GM08714 (cell line): Measurements from ENCODE around the gene TIMM21.
A peak's percentile ranks its signal among the peaks of the same experiment; 100 is the strongest.

Experiments used
- H3K4me3 ChIP-seq: fragments of 200-500 bp; sonication (Bioruptor generic); 2 replicates; pipeline ENCODE4 v1.5.1; 2014; ENCODE audit warnings: mild to moderate bottlenecking, low read length, inconsistent platforms
- ZNF274 ChIP-seq: IDR thresholded peaks from 2 replicates; pipeline ENCODE4 v1.6.1; 2012; ENCODE audit warnings: mild to moderate bottlenecking, low read depth, low read length

Gene TIMM21

DNA sequence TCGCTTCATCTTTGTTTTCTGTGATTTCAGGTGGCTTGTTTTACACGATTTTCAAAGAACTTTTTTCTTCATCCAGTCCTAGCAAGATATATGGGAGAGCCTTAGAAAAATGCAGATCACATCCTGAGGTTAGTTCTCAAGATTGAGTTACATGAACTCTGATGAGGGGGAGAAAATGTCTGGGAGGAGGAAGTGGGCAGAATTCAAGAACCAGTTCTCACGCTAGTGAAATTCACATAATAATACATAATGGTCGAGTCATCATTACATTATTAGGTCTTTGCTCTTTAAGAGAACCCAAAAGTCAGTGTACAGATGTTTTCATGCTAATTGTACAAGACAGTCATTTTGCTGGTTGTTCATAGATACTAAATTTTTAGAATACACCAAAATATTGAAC lies 7.0 kb downstream of the TIMM21 start:
- no peak for TF ChIP-seq ZNF274
- no peak overlapping the region for H3K4me3 ChIP-seq

GRCh38 chr18:74163019-74163660 lies 14.8 kb downstream of the TIMM21 start:
- TF ChIP-seq ZNF274, result no peak
- H3K4me3 ChIP-seq, result no peak overlapping the region

DNA sequence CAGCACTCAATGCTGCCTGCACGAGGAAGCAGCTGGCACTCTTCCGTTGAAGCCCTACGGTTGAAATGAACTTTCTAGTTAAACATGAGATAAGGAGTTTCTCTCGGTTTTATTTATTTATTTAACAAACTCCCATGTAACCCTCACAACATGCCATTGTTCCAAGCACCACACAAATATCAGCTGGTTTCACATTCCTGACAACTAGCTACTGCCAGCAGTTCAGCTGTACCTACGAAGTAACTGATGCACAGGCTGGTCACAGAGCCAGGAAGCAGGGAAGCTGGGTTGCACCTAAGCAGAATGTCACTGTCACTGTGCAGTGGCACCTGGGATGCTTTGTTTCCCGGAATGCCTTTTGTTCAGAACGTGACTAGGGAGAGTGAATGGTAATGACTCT lies 18.1 kb downstream of the TIMM21 start:
- no peak for TF ChIP-seq ZNF274
- H3K4me3 ChIP-seq, result no peak overlapping the region

DNA sequence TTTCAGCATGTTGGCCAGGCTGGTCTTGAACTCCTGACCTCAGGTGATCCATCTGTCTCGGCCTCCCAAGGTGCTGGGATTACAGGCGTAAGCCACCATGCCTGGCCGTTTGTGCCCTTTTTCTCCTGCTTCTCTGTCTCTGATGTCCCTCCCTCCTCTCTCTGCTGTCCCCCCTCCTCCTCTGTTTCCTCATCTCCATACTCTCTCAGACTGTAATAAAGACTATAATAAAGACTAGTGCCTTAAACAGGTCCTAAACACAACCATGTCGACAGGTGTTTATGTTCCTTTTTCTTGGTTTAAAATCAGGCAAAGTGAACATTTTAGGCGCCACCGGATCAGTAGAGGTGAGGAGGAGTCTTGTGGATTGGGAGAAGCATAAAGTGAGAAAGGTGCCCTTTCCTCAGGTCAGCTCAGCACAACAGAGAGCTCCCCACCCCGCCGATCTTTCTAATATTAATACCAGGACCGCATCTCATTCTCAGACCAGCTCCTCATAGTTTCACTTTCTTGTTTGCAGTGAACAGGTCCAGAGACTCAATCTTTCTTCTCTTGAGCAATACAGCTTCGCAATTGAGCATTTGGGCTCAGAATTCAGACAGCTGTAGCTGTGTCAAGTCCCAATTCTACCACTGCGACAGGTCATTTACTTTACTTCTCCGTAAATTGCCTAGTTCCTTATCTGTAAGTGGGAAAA lies 23.7 kb downstream of the TIMM21 start:
- TF ChIP-seq ZNF274, result no peak

DNA sequence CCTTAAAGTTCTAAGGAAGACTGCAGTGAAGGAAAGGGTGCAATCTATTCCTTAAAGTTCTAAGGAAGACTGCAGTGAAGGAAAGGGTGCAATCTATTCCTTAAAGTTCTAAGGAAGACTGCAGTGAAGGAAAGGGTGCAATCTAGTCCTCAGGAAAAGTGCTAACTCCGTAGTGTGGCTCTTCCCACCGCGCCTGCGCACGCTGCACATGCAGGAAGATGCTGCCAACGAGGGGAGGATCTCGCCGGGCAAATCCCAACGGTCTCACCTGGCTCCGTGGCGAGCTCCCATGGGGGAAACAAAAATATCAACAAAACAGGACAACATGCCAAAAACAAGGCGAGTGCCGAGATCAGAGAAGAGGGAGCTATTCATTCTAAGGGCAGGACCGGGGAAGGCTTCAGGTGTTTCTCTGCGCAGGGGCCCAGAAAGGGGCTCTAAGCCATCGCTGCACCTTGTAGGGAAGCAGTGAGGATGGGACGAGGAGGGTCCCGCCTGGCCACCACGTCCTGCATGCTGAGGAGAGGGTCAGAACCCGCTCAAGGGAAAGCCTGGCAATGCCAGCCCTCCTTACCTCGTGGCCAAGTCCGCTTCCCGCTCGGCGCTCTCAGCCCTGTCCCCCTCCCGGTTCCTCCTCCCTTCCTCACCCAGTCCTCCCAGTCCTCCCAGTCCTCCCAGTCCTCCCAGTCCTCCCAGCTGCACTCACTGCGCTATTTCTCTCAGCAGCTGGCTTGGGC lies 24.5 kb downstream of the TIMM21 start:
- no peak overlapping the region for H3K4me3 ChIP-seq
- TF ChIP-seq ZNF274, result no peak

More for the DNA sequence above, 23.7 kb downstream of the TIMM21 start:
- H3K4me3 ChIP-seq, result peak overlapping the region; percentile 51; the same call in 1 of the 2 replicates

DNA sequence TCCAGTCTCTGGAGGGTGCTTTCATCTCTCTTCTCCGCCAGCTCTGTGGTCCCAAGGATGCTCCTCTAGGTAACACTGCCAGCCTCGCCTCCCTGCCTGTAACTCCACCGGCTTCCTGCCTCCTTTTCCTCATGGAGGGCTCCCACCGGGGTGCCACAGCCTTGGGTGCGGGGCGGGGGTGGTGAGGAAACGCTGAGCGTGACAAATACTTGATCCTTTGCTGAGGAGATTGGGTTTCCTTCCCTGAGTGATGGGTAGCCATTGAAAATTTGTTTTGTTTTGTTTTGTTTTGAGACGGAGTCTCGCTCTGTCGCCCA lies 25.1 kb downstream of the TIMM21 start:
- TF ChIP-seq ZNF274, result no peak
- H3K4me3 ChIP-seq, result no peak overlapping the region

- no peak overlapping the region for H3K4me3 ChIP-seq
- TF ChIP-seq ZNF274, result no peak
Observed at GRCh38 chr18:74175658-74176057, 27.3 kb downstream of the TIMM21 start.

DNA sequence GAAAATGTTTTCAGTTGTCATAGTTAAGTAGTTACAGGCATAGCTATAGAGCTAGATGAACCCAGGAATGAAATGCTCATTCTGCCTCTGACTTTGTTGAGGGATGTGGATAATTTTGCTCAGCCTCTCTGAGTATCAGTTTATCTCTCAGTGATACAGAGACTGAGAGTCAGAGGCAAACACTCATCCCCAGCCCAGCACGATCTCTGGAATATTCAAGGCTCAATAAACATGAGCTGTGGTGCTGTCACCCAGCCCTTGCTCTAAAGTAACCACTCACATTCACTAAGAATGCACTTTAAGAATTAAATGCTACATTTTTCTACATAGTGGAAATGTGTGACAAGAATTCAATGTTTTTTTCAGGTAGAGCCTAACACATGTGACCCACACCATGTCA lies 30.6 kb downstream of the TIMM21 start:
- H3K4me3 ChIP-seq, result no peak overlapping the region
- no peak for TF ChIP-seq ZNF274

DNA sequence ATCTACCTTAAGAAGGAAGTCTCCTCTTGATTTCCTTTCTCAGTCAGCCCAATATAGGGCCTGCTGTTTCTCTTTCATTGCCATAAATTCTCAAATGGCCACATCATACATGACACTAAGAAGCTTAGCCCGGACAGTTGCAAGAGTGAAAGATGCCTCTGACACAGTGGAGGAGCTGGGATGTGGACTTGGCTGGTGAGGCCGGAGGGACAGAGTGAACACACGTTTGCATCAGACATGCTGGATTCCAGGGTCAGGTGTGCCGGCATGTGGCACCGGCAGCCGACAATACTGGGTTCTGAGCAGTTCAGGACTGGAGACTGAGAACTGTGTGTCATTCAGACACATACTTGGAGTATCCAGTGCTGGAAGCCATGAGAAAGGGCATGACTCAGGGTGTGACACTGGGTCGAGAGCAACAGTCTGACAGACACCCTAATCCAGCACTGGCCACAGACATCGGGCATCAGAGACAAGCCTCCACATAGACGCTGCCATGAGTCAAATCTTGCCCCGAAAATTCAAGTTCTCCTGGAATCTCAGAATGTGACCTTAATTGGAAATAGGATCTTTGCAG lies 31.4 kb downstream of the TIMM21 start:
- no peak for TF ChIP-seq ZNF274
- no peak overlapping the region for H3K4me3 ChIP-seq

DNA sequence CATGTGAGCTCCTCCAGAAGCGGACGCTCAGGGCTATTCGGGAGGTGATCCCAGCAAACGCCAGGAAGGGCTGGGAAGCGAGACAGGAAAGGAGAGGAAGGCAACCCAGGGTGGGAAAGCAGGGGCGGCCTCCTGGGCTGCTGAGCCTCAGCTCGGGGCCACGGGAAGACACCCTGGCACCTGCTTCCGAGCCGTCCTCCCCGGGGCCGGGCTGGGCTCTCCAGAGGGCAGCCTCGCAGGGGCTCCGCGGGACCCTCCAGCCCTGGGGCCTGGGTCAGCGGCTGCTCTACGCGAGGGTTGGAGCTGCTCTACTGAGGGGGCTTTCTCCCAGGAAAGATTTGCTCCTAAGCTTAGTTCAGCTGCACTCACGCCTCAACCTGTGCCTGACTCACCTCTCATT lies 34.0 kb downstream of the TIMM21 start:
- no peak overlapping the region for H3K4me3 ChIP-seq
- TF ChIP-seq ZNF274, result no peak

DNA sequence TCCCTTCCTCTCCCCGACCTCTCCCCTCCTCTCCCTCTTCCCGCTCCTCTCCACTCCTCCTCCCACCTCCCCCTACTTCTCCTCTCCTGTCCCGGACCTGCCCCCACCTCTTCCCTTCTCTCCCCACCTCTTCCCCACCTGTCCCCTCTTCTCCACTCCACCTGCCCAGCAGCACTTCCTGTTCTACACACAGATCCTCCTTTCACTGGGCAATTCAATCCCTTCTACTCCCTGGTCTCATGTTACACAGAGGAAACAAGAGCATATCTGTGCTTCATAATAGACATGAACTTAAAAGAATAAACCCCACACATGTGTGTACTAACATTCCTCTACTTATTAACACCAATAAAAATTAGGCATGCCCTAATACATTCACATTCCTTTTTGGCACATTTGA lies 34.8 kb downstream of the TIMM21 start:
- H3K4me3 ChIP-seq, result no peak overlapping the region
- TF ChIP-seq ZNF274, result no peak

GRCh38 chr18:74184875-74185274 lies 36.6 kb downstream of the TIMM21 start:
- no peak for TF ChIP-seq ZNF274
- no peak overlapping the region for H3K4me3 ChIP-seq

DNA sequence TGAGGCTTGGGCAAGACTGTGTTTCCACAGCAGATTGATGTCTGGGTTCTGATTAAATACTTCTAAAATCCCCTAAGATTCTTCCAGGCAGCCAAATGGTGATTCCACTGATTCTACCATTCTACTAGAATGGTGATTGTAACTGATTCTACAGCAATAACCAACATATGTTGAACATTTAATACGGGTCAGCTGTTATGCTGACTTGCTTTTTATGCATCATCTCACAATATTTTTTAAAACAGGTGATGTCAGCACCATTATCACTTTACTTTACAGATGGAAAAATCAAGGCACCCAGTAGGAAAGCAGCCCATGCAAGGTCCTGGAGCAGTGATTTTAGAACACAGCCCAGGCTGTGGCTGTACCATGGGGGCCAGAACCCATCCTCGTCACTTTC lies 37.5 kb downstream of the TIMM21 start:
- no peak overlapping the region for H3K4me3 ChIP-seq
- TF ChIP-seq ZNF274, result no peak

GRCh38 chr18:74186661-74187060 lies 38.3 kb downstream of the TIMM21 start:
- H3K4me3 ChIP-seq, result no peak overlapping the region
- TF ChIP-seq ZNF274, result no peak

GRCh38 chr18:74190086-74190485 lies 41.8 kb downstream of the TIMM21 start:
- H3K4me3 ChIP-seq, result no peak overlapping the region
- TF ChIP-seq ZNF274, result no peak
